Nephron (organoid): Measurements from ENCODE around the gene C16orf74.

Experiments
- H3K27ac Mint-ChIP-seq, 3 experiments: 2 replicates each; pipeline ENCODE4 v1.8.0; 2020; ENCODE audit warnings: mixed read lengths in 3 of 3, mild to moderate bottlenecking in 2 of 3, moderate library complexity in 1 of 3
- H3K27me3 Mint-ChIP-seq: 2 replicates; pipeline ENCODE4 v1.8.0; 2021; ENCODE audit warnings: low read depth, mild to moderate bottlenecking, moderate library complexity, mixed read lengths
- H3K36me3 Mint-ChIP-seq: 2 replicates; pipeline ENCODE4 v1.8.0; 2020; ENCODE audit warnings: low read depth, mixed read lengths
- H3K4me1 Mint-ChIP-seq: 2 replicates; pipeline ENCODE4 v1.8.0; 2020; ENCODE audit warnings: mixed read lengths
- H3K4me3 Mint-ChIP-seq, 3 experiments: 2 replicates each; pipeline ENCODE4 v1.8.0; 2020; ENCODE audit warnings: mild to moderate bottlenecking in 3 of 3, mixed read lengths in 3 of 3, moderate library complexity in 2 of 3
- H3K9me3 Mint-ChIP-seq: 2 replicates; pipeline ENCODE4 v1.8.0; 2020; ENCODE audit warnings: mixed read lengths
- TF ChIP-seq, protein P1 (sequence below), 3 experiments: fragments of 200-600 bp; sonication (generic); IDR thresholded peaks; one replicate each; pipeline ENCODE4 v1.5.0; 2021; ENCODE audit warnings: antibody characterized with exemption in 3 of 3; ENCODE audit not compliant: unreplicated experiment in 3 of 3

The C16orf74 gene

DNA sequence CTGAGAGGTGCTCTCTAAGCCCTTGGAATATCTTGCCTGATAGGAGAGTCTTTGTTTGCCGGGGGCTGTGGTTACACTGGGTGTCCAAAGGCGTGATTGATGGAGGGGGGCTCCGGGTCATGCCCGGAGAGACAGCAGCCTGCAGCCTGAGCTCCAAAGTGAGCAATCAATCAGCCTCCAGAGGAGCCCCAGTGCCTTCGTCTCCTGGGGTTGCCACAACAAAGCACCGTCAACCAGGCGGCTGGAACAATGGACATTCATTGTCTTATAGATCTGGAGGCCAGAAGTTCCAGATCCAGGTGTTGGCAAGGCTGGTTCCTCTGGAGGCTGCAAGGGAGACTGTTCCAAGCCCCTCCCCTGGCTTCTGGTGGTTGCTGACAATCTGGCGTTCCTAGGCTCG, 38.1 kb downstream of the C16orf74 start:
- peaks cover 32% of the 10 kb centered on the region for H3K27me3 Mint-ChIP-seq
- TF ChIP-seq, protein P1, sequence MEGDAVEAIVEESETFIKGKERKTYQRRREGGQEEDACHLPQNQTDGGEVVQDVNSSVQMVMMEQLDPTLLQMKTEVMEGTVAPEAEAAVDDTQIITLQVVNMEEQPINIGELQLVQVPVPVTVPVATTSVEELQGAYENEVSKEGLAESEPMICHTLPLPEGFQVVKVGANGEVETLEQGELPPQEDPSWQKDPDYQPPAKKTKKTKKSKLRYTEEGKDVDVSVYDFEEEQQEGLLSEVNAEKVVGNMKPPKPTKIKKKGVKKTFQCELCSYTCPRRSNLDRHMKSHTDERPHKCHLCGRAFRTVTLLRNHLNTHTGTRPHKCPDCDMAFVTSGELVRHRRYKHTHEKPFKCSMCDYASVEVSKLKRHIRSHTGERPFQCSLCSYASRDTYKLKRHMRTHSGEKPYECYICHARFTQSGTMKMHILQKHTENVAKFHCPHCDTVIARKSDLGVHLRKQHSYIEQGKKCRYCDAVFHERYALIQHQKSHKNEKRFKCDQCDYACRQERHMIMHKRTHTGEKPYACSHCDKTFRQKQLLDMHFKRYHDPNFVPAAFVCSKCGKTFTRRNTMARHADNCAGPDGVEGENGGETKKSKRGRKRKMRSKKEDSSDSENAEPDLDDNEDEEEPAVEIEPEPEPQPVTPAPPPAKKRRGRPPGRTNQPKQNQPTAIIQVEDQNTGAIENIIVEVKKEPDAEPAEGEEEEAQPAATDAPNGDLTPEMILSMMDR (IDR thresholded peaks at IDR 0.05; ENCODE audit: unreplicated experiment in 3 of 3), result no peak
- no peaks in the 10 kb centered on the region for H3K36me3 Mint-ChIP-seq
- H3K4me1 Mint-ChIP-seq, result peaks cover 29% of the 10 kb centered on the region
- peaks cover 7% of the 10 kb centered on the region for H3K9me3 Mint-ChIP-seq
- H3K4me3 Mint-ChIP-seq, result peak overlapping the region in 1 of 3 experiments; percentile 35
- H3K27ac Mint-ChIP-seq, result no peak overlapping the region

DNA sequence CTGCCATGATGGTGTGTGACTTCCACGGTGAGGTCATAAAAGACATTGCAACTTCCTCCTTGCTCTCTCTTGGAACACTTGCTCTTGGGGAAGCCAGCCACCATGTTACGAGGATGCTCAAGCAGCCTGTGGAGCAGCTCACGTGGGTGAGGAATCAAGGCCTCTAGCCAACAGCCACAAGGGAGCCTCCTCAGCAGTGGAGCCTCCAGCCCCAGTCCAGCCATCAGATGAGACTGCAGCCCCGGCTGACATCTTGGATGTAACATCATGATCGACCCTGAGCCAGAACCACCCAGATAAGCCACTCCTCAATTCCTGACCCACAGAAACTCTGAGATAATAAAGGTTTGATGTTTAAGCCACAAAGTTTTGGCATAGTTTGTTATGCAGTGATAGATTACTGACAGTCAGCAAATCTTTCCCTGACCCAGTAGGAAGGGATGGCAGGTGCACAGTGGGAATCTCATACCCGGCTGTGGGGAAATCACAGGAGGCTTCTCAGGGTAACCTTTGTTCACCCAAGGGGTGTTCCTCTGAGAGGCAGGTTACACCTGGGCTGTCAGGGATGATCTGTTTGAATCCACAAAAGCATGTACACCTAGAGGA, 38.8 kb downstream of the C16orf74 start:
- H3K4me3 Mint-ChIP-seq, result no peak overlapping the region
- peaks cover 30% of the 10 kb centered on the region for H3K27me3 Mint-ChIP-seq
- TF ChIP-seq, protein P1 (IDR thresholded peaks at IDR 0.05; ENCODE audit: unreplicated experiment in 3 of 3), result no peak
- H3K9me3 Mint-ChIP-seq, result peaks cover 7% of the 10 kb centered on the region
- H3K27ac Mint-ChIP-seq, result no peak overlapping the region
- H3K36me3 Mint-ChIP-seq, result no peaks in the 10 kb centered on the region
- H3K4me1 Mint-ChIP-seq, result peaks cover 26% of the 10 kb centered on the region

DNA sequence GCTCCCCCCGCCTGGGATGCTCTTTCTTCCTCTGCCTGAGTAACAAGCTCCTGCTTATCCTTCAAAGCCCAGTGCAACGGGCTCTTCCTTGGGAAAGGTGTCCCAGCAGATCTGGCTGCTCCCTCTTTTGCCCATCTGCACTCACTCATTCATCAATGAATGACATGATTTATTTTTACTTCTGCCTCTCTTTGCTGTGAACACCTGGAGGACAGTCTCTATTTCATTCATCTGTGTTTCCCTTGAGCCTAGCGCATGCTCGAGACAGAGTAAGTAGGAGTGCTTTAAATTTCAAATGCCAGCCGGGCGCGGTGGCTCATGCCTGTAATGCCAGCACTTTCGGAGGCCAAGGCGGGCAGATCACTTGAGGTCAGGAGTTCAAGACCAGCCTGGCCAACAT, 40.2 kb downstream of the C16orf74 start:
- Mint-ChIP-seq H3K27ac (peak overlapping the region in 1 of 3 experiments; percentile 11), H3K9me3 (peaks cover 7% of the 10 kb centered on the region), H3K4me3 (peak overlapping the region in 1 of 3 experiments; percentile 18), H3K27me3 (peaks cover 38% of the 10 kb centered on the region), H3K4me1 (peaks cover 21% of the 10 kb centered on the region), H3K36me3 (no peaks in the 10 kb centered on the region)
- TF ChIP-seq, protein P1 (IDR thresholded peaks at IDR 0.05; ENCODE audit: unreplicated experiment in 3 of 3), result no peak

DNA sequence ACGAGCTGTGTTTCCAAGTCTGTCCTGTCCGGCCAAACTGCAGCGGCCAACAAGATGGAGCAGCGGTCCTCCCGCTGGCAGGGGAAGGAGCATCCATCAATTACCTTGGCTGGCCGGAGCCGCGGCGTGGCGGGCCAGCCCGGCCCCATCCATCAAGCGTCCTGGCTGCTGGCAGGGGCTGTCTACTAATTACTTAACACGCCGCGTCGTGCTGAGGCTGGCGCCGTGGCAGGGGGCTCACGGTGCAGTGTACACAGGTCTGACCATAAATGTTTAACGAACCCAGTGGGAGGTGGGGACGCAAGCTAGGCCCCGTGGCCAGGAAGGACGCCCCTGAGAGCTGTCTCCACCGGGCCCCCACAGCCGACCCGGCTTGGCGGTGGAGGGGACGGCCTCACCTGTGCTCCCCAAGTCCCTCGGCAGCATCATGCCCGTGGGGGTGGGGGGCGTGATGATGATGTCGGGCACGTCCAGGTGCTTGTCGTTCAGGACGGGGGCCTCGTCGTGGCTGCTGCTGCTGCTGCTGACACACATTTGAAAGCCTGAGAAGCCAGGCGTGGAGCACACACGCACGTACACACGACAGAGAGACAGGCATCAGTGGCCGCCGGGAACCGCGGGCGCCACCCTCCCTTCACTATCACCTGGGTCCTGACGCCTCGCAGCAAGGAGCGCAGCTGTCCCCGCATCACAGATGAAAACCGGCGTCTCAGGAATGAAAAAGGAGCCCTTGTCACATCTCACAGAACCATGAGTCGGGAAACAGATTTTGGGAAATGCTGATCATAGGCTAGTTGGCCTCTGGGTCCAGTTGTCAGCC, 40.9 kb downstream of the C16orf74 start:
- Mint-ChIP-seq H3K27ac (peak overlapping the region in 1 of 3 experiments; percentile 11), H3K27me3 (peaks cover 32% of the 10 kb centered on the region), H3K9me3 (peaks cover 7% of the 10 kb centered on the region), H3K36me3 (no peaks in the 10 kb centered on the region), H3K4me3 (no peak overlapping the region), H3K4me1 (peaks cover 14% of the 10 kb centered on the region)
- TF ChIP-seq, protein P1 (IDR thresholded peaks at IDR 0.05; ENCODE audit: unreplicated experiment in 3 of 3), result no peak

DNA sequence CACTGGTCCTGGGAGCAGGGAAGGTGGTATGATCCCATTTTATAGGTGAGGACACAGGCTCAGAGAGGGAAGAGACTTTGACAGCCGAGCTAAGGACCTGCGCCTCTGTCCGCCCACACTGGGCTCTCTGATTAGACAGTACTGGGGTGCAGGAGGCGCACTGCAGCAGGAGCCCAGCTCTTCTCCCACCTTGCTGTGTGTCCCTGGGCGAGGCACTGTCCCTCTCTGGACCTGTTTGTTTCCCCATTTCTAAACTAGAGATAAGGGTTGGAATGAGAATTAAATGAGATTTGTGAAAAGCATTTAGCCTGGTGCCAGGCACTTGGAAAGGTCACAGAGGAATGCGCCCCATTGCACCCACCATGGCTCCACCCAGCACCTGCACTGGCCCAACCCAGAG, 42.6 kb downstream of the C16orf74 start:
- TF ChIP-seq, protein P1 (IDR thresholded peaks at IDR 0.05; ENCODE audit: unreplicated experiment in 3 of 3), result no peak
- Mint-ChIP-seq H3K27ac (no peak overlapping the region), H3K9me3 (peaks cover 7% of the 10 kb centered on the region), H3K4me1 (peaks cover 12% of the 10 kb centered on the region), H3K4me3 (no peak overlapping the region), H3K27me3 (peaks cover 31% of the 10 kb centered on the region), H3K36me3 (no peaks in the 10 kb centered on the region)
